Naive thymus-derived CD4-positive, alpha-beta T cell (primary cell): Measurements from ENCODE around the gene IMPA2. TPM values are rescaled to one million over a fixed set of nuclear protein-coding genes. Genes with fewer than 3 reads are reported as not detected.

ENCODE experiments used
- ATAC-seq: fragments of 150-1000 bp; cut with Tn5 transposase; 2 replicates; pipeline ENCODE4 v1.10.0; 2021; ENCODE audit warnings: mild to moderate bottlenecking, moderate library complexity
- CTCF ChIA-PET: fragments of 350-600 bp; sonication (Branson Sonifier 250); formaldehyde crosslinking; loops from one replicate; lab custom pipeline; 2021; ENCODE audit warnings: antibody characterized with exemption; lab: Charles Lee
- POLR2A ChIA-PET: fragments of 350-600 bp; sonication (Branson Sonifier 250); formaldehyde crosslinking; loops from one replicate; lab custom pipeline; 2021; ENCODE audit warnings: antibody characterized with exemption, inconsistent platforms; lab: Charles Lee
- DNase-seq, 9 donors: peaks; one replicate each; pipeline versions ENCODE4 v3.0.0 to v3.0.0-alpha.2; 2020 to 2022; ENCODE audit warnings: mixed read lengths in 1 of 9
- H3K27ac ChIP-seq: one replicate; pipeline ENCODE4 v1.7.0; 2013; ENCODE audit warnings: mild to moderate bottlenecking, low read depth, low read length, moderate library complexity
- H3K27me3 ChIP-seq, 2 donors: one replicate each; pipeline ENCODE4 v1.7.0; 2013; ENCODE audit warnings: low read length in 2 of 2, mild to moderate bottlenecking in 2 of 2, moderate library complexity in 2 of 2; ENCODE audit not compliant: control insufficient read depth in 2 of 2, insufficient read depth in 2 of 2
- H3K36me3 ChIP-seq, 3 experiments: 1 replicate in 2 of 3; 2 replicates in 1 of 3; pipeline ENCODE4 v1.7.0; 2013; ENCODE audit warnings: low read length in 3 of 3, mild to moderate bottlenecking in 3 of 3, moderate library complexity in 1 of 3; ENCODE audit not compliant: insufficient read depth in 3 of 3, control insufficient read depth in 2 of 3
- H3K4me1 ChIP-seq, 2 donors: one replicate each; pipeline ENCODE4 v1.7.0; 2013; ENCODE audit warnings: low read length in 2 of 2, mild to moderate bottlenecking in 2 of 2, moderate library complexity in 1 of 2; ENCODE audit not compliant: control insufficient read depth in 2 of 2, insufficient read depth in 2 of 2
- H3K4me3 ChIP-seq: 2 replicates; pipeline ENCODE4 v1.7.0; 2013; ENCODE audit warnings: mild to moderate bottlenecking, low read length
- H3K9me3 ChIP-seq, 3 experiments: 1 replicate in 2 of 3; 2 replicates in 1 of 3; pipeline ENCODE4 v1.7.0; 2013; ENCODE audit warnings: low read length in 3 of 3; ENCODE audit not compliant: control insufficient read depth in 2 of 3
- H3K27ac Mint-ChIP-seq, 9 donors: one replicate each; pipeline ENCODE4 v1.8.0; 2020 to 2022; ENCODE audit warnings: mixed read lengths in 9 of 9, mild to moderate bottlenecking in 8 of 9, moderate library complexity in 5 of 9, inconsistent platforms in 2 of 9
- H3K27me3 Mint-ChIP-seq, 5 donors: one replicate each; pipeline ENCODE4 v1.8.0; 2021 to 2022; ENCODE audit warnings: mixed read lengths in 5 of 5, mild to moderate bottlenecking in 1 of 5
- H3K36me3 Mint-ChIP-seq, 5 donors: one replicate each; pipeline ENCODE4 v1.8.0; 2020 to 2022; ENCODE audit warnings: mixed read lengths in 5 of 5, mild to moderate bottlenecking in 3 of 5, inconsistent platforms in 1 of 5
- H3K4me1 Mint-ChIP-seq, 7 donors: one replicate each; pipeline ENCODE4 v1.8.0; 2020 to 2022; ENCODE audit warnings: mixed read lengths in 7 of 7, mild to moderate bottlenecking in 3 of 7, inconsistent platforms in 1 of 7
- H3K4me3 Mint-ChIP-seq, 10 donors: one replicate each; pipeline ENCODE4 v1.8.0; 2020 to 2022; ENCODE audit warnings: mild to moderate bottlenecking in 10 of 10, mixed read lengths in 10 of 10, moderate library complexity in 6 of 10, inconsistent platforms in 2 of 10
- H3K9me3 Mint-ChIP-seq, 11 donors: one replicate each; pipeline ENCODE4 v1.8.0; 2020 to 2022; ENCODE audit warnings: mixed read lengths in 11 of 11, mild to moderate bottlenecking in 4 of 11, inconsistent platforms in 1 of 11, moderate library complexity in 1 of 11
- intact Hi-C, 2 donors: fragments of 100-400 bp; cut with micrococcal nuclease; formaldehyde crosslinking; loops; one replicate each; pipeline ENCODE4 v1.15.1; 2023
- polyA plus RNA-seq, 2 donors: library from polyadenylated mRNA; unstranded; fragments of 300-500 nt; fragmentation: Illumina TruSeq; gene quantifications; one replicate each; pipeline ENCODE4 v1.2.3, GENCODE V29; 2021
- total RNA-seq, 6 experiments: library from RNA in 5 of 6; stranded (reverse) in 5 of 6; gene quantifications; 1 replicate in 5 of 6; 2 replicates in 1 of 6; pipeline ENCODE4 v1.2.3 and lab custom pipeline; 2021 to 2026

The IMPA2 gene
- total RNA-seq (10 to 100 TPM in 2 of 5 experiments, 1 to 10 TPM in 3; 4.9 to 27.8 (median 6.5) TPM), polyA plus RNA-seq (1 to 10 TPM; 7.8 to 8.9 TPM), total RNA-seq (lab: John Stamatoyannopoulos, UW) (2.6 reads per million, percentile 13 among the genes with 10 or more reads in this experiment)

DNA sequence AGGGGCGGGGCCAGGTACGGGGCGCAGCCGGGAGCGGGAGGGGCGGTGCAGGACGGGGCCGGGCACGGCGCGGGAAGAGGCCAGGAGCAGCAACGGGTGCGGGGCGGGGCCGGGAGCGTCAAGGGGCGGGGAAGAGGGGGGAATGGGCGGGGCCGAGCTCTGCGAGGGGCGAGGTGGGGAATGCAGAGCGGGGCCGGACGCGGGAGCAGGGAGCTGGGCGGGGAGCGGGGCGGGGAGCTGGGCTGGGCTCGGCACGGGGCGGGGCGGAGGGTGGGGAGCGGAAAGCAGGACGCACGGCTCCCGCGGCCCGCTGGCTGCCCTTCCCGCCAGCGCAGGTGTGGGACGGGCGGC is at the start of gene IMPA2:
TSS of gene IMPA2 (plus strand) at position 316 of the 351 bp plus-strand sequence. CDS start 163 bp downstream, outside the sequence.
- Histone ChIP-seq H3K4me1 (peaks cover 0 to 5% of the 10 kb centered on the region in 2 donors), H3K27me3 (no peaks in the 10 kb centered on the region), H3K9me3 (no peaks in the 10 kb centered on the region), H3K27ac (peak within 1 kb of the TSS; percentile 56), H3K36me3 (no peaks in the 10 kb centered on the region), H3K4me3 (peak within 1 kb of the TSS; percentile 69)
- POLR2A ChIA-PET, result interaction anchor here (0.7 to 2.4 kb wide), 3 partner anchors 35 to 131 kb away, joined by 3 to 17 read pairs (median 6); partner anchors contain the start of gene CHMP1B
- CTCF ChIA-PET, result interaction anchor here (1.1 to 1.3 kb wide), 2 partner anchors 15 to 43 kb away, joined by 3 to 5 read pairs; no protein-coding TSS in a partner anchor
- no peaks in the 10 kb centered on the region for H3K36me3 Mint-ChIP-seq
- intact Hi-C loops, result loop anchor here (1.0 to 10.0 kb wide), 15 partner anchors 12 to 1454 kb away; partner anchors contain the start of genes CEP76 (in 2 of the 2), CHMP1B (in 2 of the 2), MPPE1 (in 2 of the 2) and PSMG2 (in 2 of the 2)
- H3K9me3 Mint-ChIP-seq, result peaks cover 0 to 1% (median 0%) of the 10 kb centered on the region in 11 donors
- H3K27me3 Mint-ChIP-seq, result peaks cover 0 to 17% (median 0%) of the 10 kb centered on the region in 5 donors
- H3K27ac Mint-ChIP-seq, result peak within 1 kb of the TSS in 8 of 9 donors; percentile 26 to 87 (median 74)
- H3K4me1 Mint-ChIP-seq, result peaks cover 0 to 27% (median 13%) of the 10 kb centered on the region in 7 donors
- peak within 1 kb of the TSS; percentile 86 to 92 (median 90) for H3K4me3 Mint-ChIP-seq
- no peak for DNase-seq
- ATAC-seq, result no peak

DNA sequence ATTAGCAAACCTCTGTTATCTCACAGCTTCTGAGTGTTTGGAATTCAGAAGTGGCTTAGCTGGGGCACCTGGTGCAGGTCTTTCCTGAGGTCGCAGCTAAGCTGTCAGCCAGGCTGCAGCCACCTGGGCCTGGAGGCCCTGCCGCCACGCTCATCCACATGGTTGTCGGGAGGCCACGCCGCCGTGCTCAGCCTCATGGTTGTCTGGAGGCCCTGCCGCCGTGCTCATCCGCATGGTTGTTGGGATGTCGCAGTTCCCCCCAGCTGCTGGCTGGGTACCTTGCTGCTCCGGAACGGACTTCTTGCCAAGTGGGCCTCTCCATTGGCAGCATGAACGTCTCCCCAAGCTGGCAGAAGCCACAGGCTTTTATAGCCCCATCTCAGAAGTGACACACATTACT is 48.9 kb upstream of the IMPA2 start:
- intact Hi-C loops, result loop anchor here in 1 of 2 donors (10.0 kb wide), 1 partner anchor 198 kb away; no protein-coding TSS in a partner anchor
- Histone ChIP-seq H3K36me3 (no peaks in the 10 kb centered on the region), H3K9me3 (no peaks in the 10 kb centered on the region), H3K4me1 (no peaks in the 10 kb centered on the region), H3K27ac (no peak overlapping the region), H3K4me3 (no peak overlapping the region), H3K27me3 (no peaks in the 10 kb centered on the region)
- no peak overlapping the region for H3K27ac Mint-ChIP-seq
- H3K4me3 Mint-ChIP-seq, result no peak overlapping the region
- no peak for ATAC-seq
- ChIA-PET CTCF (interaction anchor here (0.6 to 1.6 kb wide), 4 partner anchors 61 to 221 kb away, joined by 3 to 6 read pairs (median 4); no protein-coding TSS in a partner anchor), POLR2A (interaction anchor here (1.0 kb wide), 1 partner anchor 17 kb away, joined by 3 read pairs; no protein-coding TSS in a partner anchor)
- no peak for DNase-seq
- peaks cover 0 to 4% (median 0%) of the 10 kb centered on the region in 7 donors for H3K4me1 Mint-ChIP-seq
- no peaks in the 10 kb centered on the region for H3K36me3 Mint-ChIP-seq
- H3K9me3 Mint-ChIP-seq, result no peaks in the 10 kb centered on the region
- H3K27me3 Mint-ChIP-seq, result peaks cover 0 to 6% (median 0%) of the 10 kb centered on the region in 5 donors

DNA sequence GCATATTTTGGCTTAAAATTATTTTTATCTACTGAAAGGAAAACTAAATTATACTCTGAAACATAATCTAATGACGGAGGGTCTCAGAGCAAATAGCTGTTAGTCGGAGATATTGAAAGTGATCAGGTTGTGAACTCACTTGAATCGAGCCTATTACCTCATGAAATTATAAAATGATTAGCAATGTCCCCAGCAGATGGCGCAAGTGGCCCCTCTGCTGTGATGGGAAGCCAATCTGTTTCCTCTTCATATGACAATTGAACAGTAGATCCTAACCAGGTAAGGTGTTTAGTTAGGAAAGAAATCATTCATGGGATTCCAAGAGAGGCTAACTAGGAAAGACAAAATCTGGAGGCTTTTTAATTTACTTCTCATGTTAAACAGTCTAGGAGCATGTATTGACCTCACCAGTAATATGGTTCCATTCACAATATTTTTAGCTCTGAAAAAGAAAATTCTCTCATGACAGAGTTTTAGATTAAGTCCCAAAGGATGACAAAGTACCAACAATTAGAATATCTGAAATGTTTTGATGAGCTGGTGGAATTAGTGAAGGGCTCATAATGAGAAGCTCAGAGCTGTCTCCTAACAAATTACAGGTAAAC is 43.3 kb upstream of the IMPA2 start:
- ChIA-PET POLR2A (interaction anchor here (1.4 kb wide), 1 partner anchor 59 kb away, joined by 3 read pairs; no protein-coding TSS in a partner anchor), CTCF (interaction anchor here (0.5 to 6.3 kb wide), 13 partner anchors 9 to 474 kb away, joined by 3 to 162 read pairs (median 4); no protein-coding TSS in a partner anchor)
- Mint-ChIP-seq H3K4me3 (no peak overlapping the region), H3K4me1 (peaks cover 0 to 8% (median 0%) of the 10 kb centered on the region in 7 donors), H3K27me3 (peaks cover 0 to 6% (median 0%) of the 10 kb centered on the region in 5 donors), H3K27ac (no peak overlapping the region), H3K36me3 (no peaks in the 10 kb centered on the region), H3K9me3 (no peaks in the 10 kb centered on the region)
- Histone ChIP-seq H3K27ac (no peak overlapping the region), H3K36me3 (no peaks in the 10 kb centered on the region), H3K27me3 (no peaks in the 10 kb centered on the region), H3K9me3 (no peaks in the 10 kb centered on the region), H3K4me3 (no peak overlapping the region), H3K4me1 (no peaks in the 10 kb centered on the region)
- DNase-seq (peak; percentile 42 to 79 (median 65)), ATAC-seq (peak; percentile 83)
- intact Hi-C loops, result loop anchor here (1.0 to 10.0 kb wide), 6 partner anchors 25 to 205 kb away; partner anchors contain the start of gene MPPE1 (in 1 of the 2)

DNA sequence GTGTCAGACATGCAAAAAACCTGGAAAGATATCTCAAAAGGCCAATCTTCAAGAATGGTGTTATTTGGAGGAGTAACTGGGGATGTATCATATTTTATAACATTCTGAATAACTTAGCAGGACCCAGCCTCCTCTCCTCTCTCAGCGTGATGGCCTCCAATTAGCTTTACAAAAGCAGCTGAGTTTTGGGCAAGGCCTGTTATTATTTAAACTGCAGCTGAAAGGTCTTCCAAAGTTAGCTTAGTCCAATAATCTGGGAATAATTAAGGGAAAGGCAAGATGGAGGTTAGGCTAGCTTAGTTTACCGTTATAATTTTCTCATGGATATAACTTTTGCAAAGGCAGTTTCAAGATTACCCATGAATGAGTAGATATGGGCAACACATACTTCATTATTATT is 40.4 kb upstream of the IMPA2 start:
- H3K4me1 ChIP-seq, result no peaks in the 10 kb centered on the region
- ChIA-PET CTCF (interaction anchor here (1.0 to 6.3 kb wide), 3 partner anchors 38 to 98 kb away, joined by 3 to 162 read pairs (median 3); no protein-coding TSS in a partner anchor), POLR2A (no interaction called here)
- Mint-ChIP-seq H3K27me3 (peaks cover 0 to 6% (median 0%) of the 10 kb centered on the region in 5 donors), H3K27ac (no peak overlapping the region), H3K4me3 (no peak overlapping the region), H3K9me3 (no peaks in the 10 kb centered on the region), H3K4me1 (peaks cover 0 to 8% (median 0%) of the 10 kb centered on the region in 7 donors), H3K36me3 (no peaks in the 10 kb centered on the region)
- H3K27ac ChIP-seq, result no peak overlapping the region
- no peaks in the 10 kb centered on the region for H3K36me3 ChIP-seq
- intact Hi-C loops, result no loop called here
- no peaks in the 10 kb centered on the region for H3K27me3 ChIP-seq
- H3K9me3 ChIP-seq, result no peaks in the 10 kb centered on the region
- ATAC-seq (no peak), DNase-seq (no peak)
- H3K4me3 ChIP-seq, result no peak overlapping the region

DNA sequence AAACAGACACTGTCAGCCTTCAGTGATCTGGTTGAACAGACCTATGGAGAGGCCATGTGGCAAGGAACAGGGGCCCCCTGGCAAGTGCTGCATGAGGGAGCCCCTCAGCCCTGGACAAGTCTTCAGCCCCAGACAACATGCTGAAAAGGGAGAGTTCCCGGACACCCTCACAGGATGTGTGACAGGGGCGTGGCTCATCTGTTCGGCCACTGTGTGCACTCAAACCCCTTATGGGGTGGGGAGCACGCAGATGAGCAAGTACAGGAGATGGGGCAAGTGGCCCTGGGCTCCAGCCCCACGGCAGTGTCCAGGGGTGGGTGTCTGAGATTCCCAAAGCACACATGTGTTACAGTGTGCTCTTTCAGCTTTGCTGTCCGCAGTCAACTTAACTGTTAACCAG is 37.8 kb upstream of the IMPA2 start:
- ChIA-PET CTCF (no interaction called here), POLR2A (no interaction called here)
- no peaks in the 10 kb centered on the region for H3K36me3 Mint-ChIP-seq

DNA sequence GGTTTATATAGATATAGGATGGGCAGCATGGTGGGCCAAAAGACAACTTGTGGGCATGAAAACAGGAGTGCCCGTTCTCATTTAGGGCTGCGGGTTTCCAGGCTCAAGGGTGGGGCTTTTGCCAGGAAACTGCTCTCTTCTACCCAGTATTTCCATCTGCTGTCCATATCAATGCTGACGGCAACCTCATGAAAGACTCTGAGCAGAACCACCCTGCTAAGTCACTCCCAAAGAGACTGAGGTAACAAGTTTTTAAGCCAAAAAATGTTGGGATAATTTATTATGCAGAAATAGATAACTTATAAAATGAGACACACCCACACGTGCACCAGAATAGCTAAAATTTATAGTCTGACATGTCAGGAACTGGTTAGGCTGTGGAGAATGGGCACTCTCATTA is 37.1 kb upstream of the IMPA2 start:
- Histone ChIP-seq H3K27me3 (no peaks in the 10 kb centered on the region), H3K27ac (no peak overlapping the region), H3K4me3 (no peak overlapping the region), H3K9me3 (no peaks in the 10 kb centered on the region), H3K36me3 (no peaks in the 10 kb centered on the region), H3K4me1 (peaks cover 0 to 4% of the 10 kb centered on the region in 2 donors)
- DNase-seq, result no peak
- H3K27ac Mint-ChIP-seq, result peak overlapping the region in 1 of 9 donors; percentile 31
- H3K4me1 Mint-ChIP-seq, result peaks cover 4 to 17% (median 10%) of the 10 kb centered on the region in 7 donors
- intact Hi-C loops, result no loop called here
- H3K4me3 Mint-ChIP-seq, result no peak overlapping the region
- ChIA-PET POLR2A (no interaction called here), CTCF (interaction anchor here (1.0 to 1.4 kb wide), 3 partner anchors 11 to 94 kb away, joined by 3 to 4 read pairs (median 3); no protein-coding TSS in a partner anchor)
- H3K36me3 Mint-ChIP-seq, result no peaks in the 10 kb centered on the region
- no peak for ATAC-seq
- no peaks in the 10 kb centered on the region for H3K9me3 Mint-ChIP-seq
- no peaks in the 10 kb centered on the region for H3K27me3 Mint-ChIP-seq

More for the DNA sequence above, 37.8 kb upstream of the IMPA2 start:
- Histone ChIP-seq H3K9me3 (no peaks in the 10 kb centered on the region), H3K4me1 (peaks cover 0 to 4% of the 10 kb centered on the region in 2 donors), H3K27me3 (no peaks in the 10 kb centered on the region), H3K36me3 (no peaks in the 10 kb centered on the region), H3K27ac (no peak overlapping the region), H3K4me3 (no peak overlapping the region)
- no peaks in the 10 kb centered on the region for H3K27me3 Mint-ChIP-seq
- H3K9me3 Mint-ChIP-seq, result no peaks in the 10 kb centered on the region
- no peak overlapping the region for H3K4me3 Mint-ChIP-seq
- ATAC-seq (no peak), DNase-seq (no peak)
- peak overlapping the region in 1 of 9 donors; percentile 31 for H3K27ac Mint-ChIP-seq
- intact Hi-C loops, result no loop called here
- peaks cover 4 to 12% (median 10%) of the 10 kb centered on the region in 7 donors for H3K4me1 Mint-ChIP-seq
